Measurements from ENCODE around the gene SLC2A9. TPM values are rescaled to one million over a fixed set of nuclear protein-coding genes. Genes with fewer than 3 reads are reported as not detected.
"Not testable (repeated sequence)": the region's sequence is repeated elsewhere in the genome, so short reads cannot be mapped to it uniquely, and the experiment has no call there.

Gene SLC2A9
- total RNA-seq, 1 donor from 2014 or later: 9.6 TPM

- intact Hi-C loops (cut with DNase I): no loop called here
- DNase-seq (ENCODE audit: missing footprints) (no peak), ATAC-seq (peak; percentile 28)
Measured at GRCh38 chr4:9924750-9925149, 96.5 kb downstream of the SLC2A9 start.

DNA sequence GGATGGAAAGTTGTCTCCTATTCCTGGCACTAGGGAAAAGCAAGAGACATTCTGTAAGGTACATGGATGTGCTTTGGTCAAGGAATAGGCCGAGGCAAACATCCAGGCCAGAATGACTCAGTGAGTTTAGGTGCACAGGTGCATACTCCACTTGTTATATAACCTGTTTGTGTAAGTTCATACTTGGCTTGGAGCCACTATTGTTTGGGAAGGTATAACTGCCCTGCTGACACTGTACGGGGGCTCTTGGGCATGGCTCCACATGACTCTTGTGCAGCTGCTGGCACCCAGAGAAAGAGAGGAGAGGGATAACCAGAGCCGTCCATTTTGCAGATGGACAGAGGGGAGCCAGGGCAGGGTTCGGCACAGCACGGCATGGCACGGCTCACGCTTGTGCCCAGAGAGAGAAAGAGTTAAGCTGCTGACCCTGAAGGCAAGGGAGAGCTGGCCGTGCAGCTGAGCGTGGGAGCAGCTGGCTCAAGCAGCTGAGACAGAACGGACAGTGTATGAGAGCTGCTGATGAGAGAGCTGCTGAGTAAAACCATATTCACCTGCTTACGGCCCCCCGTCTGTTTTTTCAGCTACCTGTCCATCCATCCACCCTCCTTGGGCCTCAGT, 98.0 kb downstream of the SLC2A9 start:
- intact Hi-C loops (cut with DNase I): no loop called here
- DNase-seq (ENCODE audit: missing footprints) (peak; percentile 60), ATAC-seq (no peak)

GRCh38 chr4:9921326-9921725, 100.0 kb downstream of the SLC2A9 start:
- ATAC-seq: no peak
- intact Hi-C loops (cut with DNase I): no loop called here

DNA sequence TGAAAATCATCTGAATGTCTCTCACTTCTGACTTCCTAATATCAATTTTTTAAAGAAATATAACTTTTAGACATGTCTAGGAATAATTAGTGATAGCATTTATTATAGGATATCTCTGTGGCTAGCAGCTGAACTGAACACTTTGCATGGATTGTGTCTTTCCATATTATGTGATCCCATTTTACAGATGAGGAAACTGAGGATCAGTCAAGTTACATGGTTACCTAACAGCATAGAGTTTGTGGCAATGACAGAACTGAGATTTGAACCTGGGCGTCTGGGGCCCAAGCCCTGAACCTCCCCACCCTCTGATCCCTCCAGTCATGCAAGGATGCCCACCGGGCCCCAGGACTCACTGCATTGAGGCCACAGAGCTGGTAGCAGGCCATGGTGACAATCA, 101.3 kb downstream of the SLC2A9 start:
- ATAC-seq: no peak
- intact Hi-C loops (cut with DNase I): no loop called here
- no peak for DNase-seq (ENCODE audit: missing footprints)

More at GRCh38 chr4:9921326-9921725, 100.0 kb downstream of the SLC2A9 start:
- DNase-seq (ENCODE audit: missing footprints): no peak

- intact Hi-C loops (cut with DNase I): loop anchor here (5.0 kb wide), 2 partner anchors 73 to 98 kb away; no protein-coding TSS in a partner anchor
- peak; percentile 17 for ATAC-seq
- DNase-seq (ENCODE audit: missing footprints): no peak
Measured at GRCh38 chr4:9919047-9919446, 102.2 kb downstream of the SLC2A9 start.

- DNase-seq (ENCODE audit: missing footprints) (no peak), ATAC-seq (no peak)
- intact Hi-C loops (cut with DNase I): loop anchor here (5.0 kb wide), 2 partner anchors 74 to 99 kb away; no protein-coding TSS in a partner anchor
Measured at GRCh38 chr4:9918484-9918883, 102.8 kb downstream of the SLC2A9 start.

- ATAC-seq: peak; percentile 67
- intact Hi-C loops (cut with DNase I): loop anchor here (5.0 kb wide), 2 partner anchors 75 to 100 kb away; no protein-coding TSS in a partner anchor
- no peak for DNase-seq (ENCODE audit: missing footprints)
Measured at GRCh38 chr4:9916937-9917336, 104.4 kb downstream of the SLC2A9 start.

GRCh38 chr4:9916346-9916745, 105.0 kb downstream of the SLC2A9 start:
- no peak for ATAC-seq
- intact Hi-C loops (cut with DNase I): loop anchor here (5.0 kb wide), 2 partner anchors 76 to 101 kb away; no protein-coding TSS in a partner anchor
- no peak for DNase-seq (ENCODE audit: missing footprints)

- no peak for ATAC-seq
- intact Hi-C loops (cut with DNase I): no loop called here
- no peak for DNase-seq (ENCODE audit: missing footprints)
Measured at GRCh38 chr4:9913846-9914245, 107.5 kb downstream of the SLC2A9 start.

DNA sequence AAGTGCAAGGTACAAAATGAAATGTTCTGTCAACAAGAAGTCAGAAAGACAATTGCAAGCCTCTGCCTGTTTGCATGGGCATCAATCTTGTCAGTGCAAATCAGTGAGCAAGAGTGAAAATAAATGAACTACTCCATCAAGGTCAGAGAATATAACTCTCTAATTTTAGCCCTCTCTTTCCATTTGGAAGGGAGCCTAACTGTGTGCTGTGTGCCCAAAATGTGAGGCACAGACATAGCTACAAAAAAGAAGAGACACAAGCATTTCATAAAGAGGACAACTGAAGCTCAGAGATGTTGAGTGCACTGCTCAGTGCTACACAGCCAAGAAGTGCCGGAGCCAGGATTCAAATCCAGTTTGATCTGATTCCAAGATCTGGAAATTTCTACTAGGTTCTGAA, 114.3 kb downstream of the SLC2A9 start:
- ATAC-seq (peak; percentile 41), DNase-seq (ENCODE audit: missing footprints) (no peak)
- intact Hi-C loops (cut with DNase I): no loop called here

GRCh38 chr4:9904976-9905587, 116.2 kb downstream of the SLC2A9 start:
- intact Hi-C loops (cut with DNase I): loop anchor here (5.0 kb wide), 1 partner anchor 87 kb away; no protein-coding TSS in a partner anchor
- ATAC-seq (peak; percentile 60), DNase-seq (ENCODE audit: missing footprints) (no peak)

DNA sequence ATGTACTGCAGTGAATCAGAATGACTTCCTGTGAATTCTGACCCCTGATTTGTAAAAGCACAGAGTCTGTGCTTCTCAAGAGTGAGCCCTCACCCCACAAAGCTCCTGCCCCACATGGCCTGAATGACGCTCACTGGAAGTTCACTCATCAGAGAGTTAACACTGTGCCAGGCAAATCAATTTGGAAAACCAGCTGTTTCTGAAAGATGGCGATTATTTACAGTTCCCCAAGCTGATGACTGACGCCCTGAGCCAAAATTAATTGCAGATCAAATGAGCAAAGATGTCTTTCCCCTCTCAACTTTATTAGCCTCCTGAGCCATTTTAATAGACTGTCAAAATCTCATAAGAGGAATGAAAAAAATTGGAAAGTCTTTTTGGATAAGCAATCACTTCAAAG, 118.0 kb downstream of the SLC2A9 start:
- DNase-seq (ENCODE audit: missing footprints) (no peak), ATAC-seq (no peak)
- intact Hi-C loops (cut with DNase I): loop anchor here (5.0 kb wide), 1 partner anchor 89 kb away; no protein-coding TSS in a partner anchor

DNA sequence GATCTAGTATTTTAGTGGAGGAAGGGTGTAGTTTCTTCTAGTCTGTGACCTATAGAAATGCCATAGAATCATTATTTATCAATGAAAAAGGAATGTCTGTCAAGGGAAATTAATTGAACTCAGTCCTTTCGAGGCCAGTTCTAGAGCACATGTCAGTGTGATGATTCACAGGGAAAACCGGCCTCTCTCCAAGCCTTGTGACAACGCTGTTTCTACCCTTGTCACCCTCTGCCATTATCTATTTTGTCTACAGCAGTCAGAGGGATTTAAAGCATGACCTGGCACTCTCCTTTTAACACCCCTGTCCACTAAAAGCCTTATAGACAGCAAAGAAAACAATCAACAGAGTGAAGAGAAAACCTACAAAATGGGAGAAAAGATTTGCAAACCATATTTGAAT, 120.0 kb downstream of the SLC2A9 start:
- intact Hi-C loops (cut with DNase I): loop anchor here (2.0 to 5.0 kb wide), 2 partner anchors 91 to 118 kb away; no protein-coding TSS in a partner anchor
- ATAC-seq: peak; percentile 50
- DNase-seq (ENCODE audit: missing footprints): no peak

DNA sequence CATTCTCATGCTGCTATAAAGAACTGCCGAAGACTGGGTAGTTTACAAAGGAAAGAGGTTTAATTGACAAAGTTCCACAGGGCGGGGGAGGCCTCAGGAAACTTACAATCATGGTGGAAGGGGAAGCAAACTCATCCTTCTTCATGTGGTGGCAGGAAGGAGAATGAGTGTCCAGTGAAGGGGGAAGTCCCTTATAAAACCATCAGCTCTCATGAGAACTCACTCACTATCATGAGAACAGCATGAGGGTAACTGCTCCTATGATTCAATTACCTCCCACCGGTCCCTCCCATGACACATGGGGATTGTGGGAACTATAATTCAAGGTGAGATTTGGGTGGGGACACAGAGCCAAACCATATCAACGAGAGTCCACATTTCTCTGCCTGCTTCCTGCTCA, 120.7 kb downstream of the SLC2A9 start:
- DNase-seq (ENCODE audit: missing footprints); ATAC-seq: not testable (repeated sequence)
- intact Hi-C loops (cut with DNase I): loop anchor here (2.0 to 5.0 kb wide), 2 partner anchors 92 to 118 kb away; no protein-coding TSS in a partner anchor

- intact Hi-C loops (cut with DNase I): loop anchor here (2.0 to 5.0 kb wide), 3 partner anchors 93 to 135 kb away; no protein-coding TSS in a partner anchor
- ATAC-seq (no peak), DNase-seq (ENCODE audit: missing footprints) (no peak)
Measured at GRCh38 chr4:9899306-9900055, 121.8 kb downstream of the SLC2A9 start.

- no peak for DNase-seq (ENCODE audit: missing footprints)
- intact Hi-C loops (cut with DNase I): loop anchor here (2.0 kb wide), 1 partner anchor 134 kb away; no protein-coding TSS in a partner anchor
- peak; percentile 85 for ATAC-seq
Measured at GRCh38 chr4:9898596-9899305, 122.5 kb downstream of the SLC2A9 start.

DNA sequence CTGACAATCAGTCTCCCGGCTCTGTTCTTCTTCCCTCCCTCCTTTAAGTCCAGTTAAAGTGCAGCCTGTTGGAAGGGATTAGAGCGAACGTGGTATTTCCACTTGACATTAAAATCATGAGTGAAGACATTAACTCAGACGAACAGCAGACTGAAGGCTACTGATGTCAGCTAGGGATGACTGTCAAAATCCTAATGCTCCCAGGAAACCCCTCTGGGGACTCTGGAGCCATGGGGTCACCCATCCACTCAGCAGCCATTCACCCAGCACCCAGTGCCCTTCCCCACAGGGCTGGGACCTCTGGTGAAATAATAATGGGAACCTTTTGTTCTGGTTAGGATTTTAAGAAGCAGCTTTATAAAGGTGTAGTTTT, 126.0 kb downstream of the SLC2A9 start:
- DNase-seq (ENCODE audit: missing footprints) (no peak), ATAC-seq (no peak)
- intact Hi-C loops (cut with DNase I): no loop called here

GRCh38 chr4:9894644-9895332, 126.5 kb downstream of the SLC2A9 start:
- no peak for ATAC-seq
- intact Hi-C loops (cut with DNase I): no loop called here
- no peak for DNase-seq (ENCODE audit: missing footprints)
